ENCODE data around the gene B3GNT3.

- TF ChIP-seq CTCF (IDR thresholded peaks at IDR 0.05 in 8 of 11, conservative IDR thresholded peaks at IDR 0.05 in 3 of 11) (peak; percentile 96 to 99 (median 98)), POLR2A (IDR thresholded peaks at IDR 0.05) (no peak)
Measured at GRCh38 chr19:17855280-17856152, 60.6 kb downstream of the B3GNT3 start.

Measured in spleen (tissue), 7 donors.